Gastroesophageal sphincter (tissue), 4 donors: ENCODE results near the gene C2orf74. TPM values are rescaled to one million over a fixed set of nuclear protein-coding genes. Genes with fewer than 3 reads are reported as not detected.
A peak's percentile ranks its signal among the peaks of the same experiment; 100 is the strongest.

Experiments used
- ATAC-seq: fragments of 150-250 bp; one replicate; pipeline ENCODE4 v1.9.1; 2016; ENCODE audit warnings: mild to moderate bottlenecking, moderate library complexity
- H3K27ac ChIP-seq, 4 donors: fragments of 200-600 bp; sonication (generic) in 3 of 4; 1 replicate in 3 of 4; 2 replicates in 1 of 4; pipeline ENCODE4 v1.5.1; 2016 to 2019
- H3K27me3 ChIP-seq: fragments of 200-600 bp; sonication (generic); one replicate; pipeline ENCODE4 v1.5.1; 2019
- H3K36me3 ChIP-seq, 2 donors: fragments of 200-600 bp; sonication (generic); one replicate each; pipeline ENCODE4 v1.5.1; 2019; ENCODE audit warnings: control low read depth in 1 of 2
- H3K4me1 ChIP-seq, 3 donors: fragments of 200-600 bp; sonication (generic); 1 replicate in 2 of 3; 2 replicates in 1 of 3; pipeline ENCODE4 v1.5.1; 2016 to 2019; ENCODE audit warnings: control low read depth in 2 of 3
- H3K4me3 ChIP-seq, 2 donors: fragments of 200-600 bp; sonication (generic); one replicate each; pipeline ENCODE4 v1.5.1; 2019; ENCODE audit warnings: mild to moderate bottlenecking in 1 of 2, moderate library complexity in 1 of 2
- H3K9me3 ChIP-seq, 3 donors: fragments of 200-600 bp; sonication (generic); one replicate each; pipeline ENCODE4 v1.5.1; 2017 to 2019; ENCODE audit warnings: control low read depth in 2 of 3
- EP300 ChIP-seq: sonication (generic); formaldehyde crosslinking; IDR thresholded peaks from one replicate; pipeline ENCODE4 v1.6.1; 2017; ENCODE audit warnings: antibody characterized with exemption, mild to moderate bottlenecking
- POLR2A ChIP-seq, 2 donors: fragments of 450-650 bp; IDR thresholded peaks; one replicate each; pipeline ENCODE4 v1.6.1; 2017; ENCODE audit warnings: antibody characterized with exemption in 2 of 2, mild to moderate bottlenecking in 2 of 2, moderate library complexity in 1 of 2
- POLR2AphosphoS5 ChIP-seq: sonication (generic); formaldehyde crosslinking; IDR thresholded peaks from one replicate; pipeline ENCODE4 v1.6.1; 2017; ENCODE audit warnings: antibody characterized with exemption
- WGBS, 2 donors: methylation state at CpG; one replicate each; pipeline ENCODE4 v1.1.5; 2018; ENCODE audit warnings: low coverage in 1 of 2; 5-methylcytosine and 5-hydroxymethylcytosine counted together
- total RNA-seq, 4 donors: library from RNA; depleted of rRNA; stranded (reverse); fragments of >200 nt; gene quantifications; one replicate each; pipeline ENCODE4 v1.1.0, GENCODE V29; 2016
- TF ChIP-seq, protein P1 (sequence below), 4 experiments: fragments of 200-600 bp in 2 of 4; fragments of 450-650 bp in 2 of 4; sonication (generic) in 1 of 4; IDR thresholded peaks; one replicate each; pipeline ENCODE4 v1.5.1; 2017 to 2019; ENCODE audit warnings: antibody characterized with exemption in 4 of 4, mild to moderate bottlenecking in 2 of 4, moderate library complexity in 2 of 4

The C2orf74 gene
- total RNA-seq, 4 donors from 2014 or later: 24.0 to 41.6 (median 30.9) TPM

DNA sequence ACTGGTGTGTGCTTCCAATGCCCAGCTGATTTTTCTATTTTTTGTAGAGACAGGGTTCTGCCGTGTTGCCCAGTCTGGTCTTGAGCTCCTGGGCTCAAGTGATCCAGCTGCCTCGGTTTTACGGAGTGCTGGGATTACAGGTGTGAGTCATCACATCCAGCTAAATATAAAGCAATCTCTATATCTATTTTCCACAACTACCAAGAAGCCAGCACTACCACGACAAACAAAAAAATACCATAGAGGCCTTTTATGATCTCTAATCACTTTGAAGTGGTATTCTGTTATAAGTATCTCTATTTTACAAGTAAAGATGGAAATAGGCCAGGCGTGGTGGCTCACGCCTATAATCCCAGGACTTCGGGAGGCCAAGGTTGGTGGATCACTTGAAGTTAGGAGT lies 34.7 kb downstream of the C2orf74 start:
- H3K4me1 ChIP-seq: peaks cover 0 to 10% (median 0%) of the 10 kb centered on the region in 3 donors
- no peaks in the 10 kb centered on the region for H3K9me3 ChIP-seq
- ATAC-seq: no peak
- no peaks in the 10 kb centered on the region for H3K27me3 ChIP-seq
- H3K27ac ChIP-seq: no peak overlapping the region
- peaks cover 0 to 84% of the 10 kb centered on the region in 2 donors for H3K36me3 ChIP-seq
- no peak overlapping the region for H3K4me3 ChIP-seq
- 65 to 91% methylated on average over 6 to 7 of the region's 7 CpGs for WGBS, 2 donors
- TF ChIP-seq POLR2AphosphoS5 (no peak), POLR2A (IDR thresholded peaks at IDR 0.05) (no peak)

DNA sequence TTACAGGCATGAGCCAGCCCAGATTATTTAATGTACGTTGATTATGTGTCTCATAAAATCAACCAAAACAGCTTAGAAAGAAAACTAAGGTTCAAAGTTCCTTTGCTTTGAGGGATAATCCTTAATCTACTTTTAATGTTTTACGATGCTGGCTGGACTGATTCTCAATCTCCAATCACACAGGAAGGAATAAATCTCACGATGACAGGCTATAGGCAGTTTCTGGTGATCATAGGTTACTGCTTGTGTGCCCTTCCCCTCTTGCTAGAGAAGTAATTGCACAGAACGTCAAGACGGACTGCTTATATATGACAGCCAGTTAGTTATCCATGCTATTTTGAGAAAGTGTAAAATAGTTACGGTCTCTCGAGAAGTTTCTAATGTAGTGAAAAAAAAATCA lies 43.1 kb downstream of the C2orf74 start:
- H3K9me3 ChIP-seq: no peaks in the 10 kb centered on the region
- 90 to 98% methylated on average over 5 to 7 of the region's 7 CpGs for WGBS, 2 donors
- H3K4me1 ChIP-seq: no peaks in the 10 kb centered on the region
- ATAC-seq: no peak
- H3K36me3 ChIP-seq: peaks cover 22 to 92% of the 10 kb centered on the region in 2 donors
- no peak overlapping the region for H3K27ac ChIP-seq
- H3K27me3 ChIP-seq: no peaks in the 10 kb centered on the region
- no peak for TF ChIP-seq POLR2AphosphoS5
- TF ChIP-seq EP300: no peak
- TF ChIP-seq, protein P1, sequence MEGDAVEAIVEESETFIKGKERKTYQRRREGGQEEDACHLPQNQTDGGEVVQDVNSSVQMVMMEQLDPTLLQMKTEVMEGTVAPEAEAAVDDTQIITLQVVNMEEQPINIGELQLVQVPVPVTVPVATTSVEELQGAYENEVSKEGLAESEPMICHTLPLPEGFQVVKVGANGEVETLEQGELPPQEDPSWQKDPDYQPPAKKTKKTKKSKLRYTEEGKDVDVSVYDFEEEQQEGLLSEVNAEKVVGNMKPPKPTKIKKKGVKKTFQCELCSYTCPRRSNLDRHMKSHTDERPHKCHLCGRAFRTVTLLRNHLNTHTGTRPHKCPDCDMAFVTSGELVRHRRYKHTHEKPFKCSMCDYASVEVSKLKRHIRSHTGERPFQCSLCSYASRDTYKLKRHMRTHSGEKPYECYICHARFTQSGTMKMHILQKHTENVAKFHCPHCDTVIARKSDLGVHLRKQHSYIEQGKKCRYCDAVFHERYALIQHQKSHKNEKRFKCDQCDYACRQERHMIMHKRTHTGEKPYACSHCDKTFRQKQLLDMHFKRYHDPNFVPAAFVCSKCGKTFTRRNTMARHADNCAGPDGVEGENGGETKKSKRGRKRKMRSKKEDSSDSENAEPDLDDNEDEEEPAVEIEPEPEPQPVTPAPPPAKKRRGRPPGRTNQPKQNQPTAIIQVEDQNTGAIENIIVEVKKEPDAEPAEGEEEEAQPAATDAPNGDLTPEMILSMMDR (IDR thresholded peaks at IDR 0.05): no peak
- no peak overlapping the region for H3K4me3 ChIP-seq

DNA sequence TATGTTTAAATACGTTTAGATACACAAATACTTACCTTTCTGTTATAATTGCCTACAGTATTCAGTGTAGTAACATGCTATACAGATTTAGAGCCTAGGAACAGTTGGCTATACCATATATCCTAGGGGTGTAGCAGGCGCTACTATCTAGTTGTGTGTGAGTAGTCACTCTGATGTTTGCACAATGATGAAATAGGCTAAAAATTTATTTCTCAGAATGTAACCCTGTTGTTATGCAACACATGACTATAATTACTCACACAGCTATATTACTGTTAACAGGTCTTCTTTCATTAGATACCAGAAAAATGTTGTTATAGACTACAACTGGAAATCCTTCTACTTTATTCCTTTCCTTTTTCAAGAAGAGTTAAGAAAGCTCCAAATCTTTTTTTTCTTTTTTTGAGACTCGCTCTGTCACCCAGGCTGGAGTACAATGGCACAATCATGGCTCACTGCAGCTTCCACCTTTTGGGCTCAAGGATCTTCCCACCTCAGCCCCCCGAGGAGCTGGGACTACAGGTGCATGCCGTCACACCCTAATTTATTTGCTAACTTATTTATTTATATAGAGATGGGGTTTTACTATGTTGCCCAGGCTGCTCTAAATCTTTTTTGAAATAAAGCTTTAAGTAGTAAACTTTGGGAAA lies 48.5 kb downstream of the C2orf74 start:
- no peaks in the 10 kb centered on the region for H3K4me1 ChIP-seq
- H3K27me3 ChIP-seq: no peaks in the 10 kb centered on the region
- WGBS, 2 donors: 84 to 92% methylated on average over 3 to 5 of the region's 5 CpGs
- no peak overlapping the region for H3K27ac ChIP-seq
- no peaks in the 10 kb centered on the region for H3K9me3 ChIP-seq
- peak; percentile 82 for ATAC-seq
- H3K36me3 ChIP-seq: peaks cover 14 to 78% of the 10 kb centered on the region in 2 donors
- peak; percentile 42 for TF ChIP-seq POLR2AphosphoS5
- no peak for TF ChIP-seq POLR2A (IDR thresholded peaks at IDR 0.05)
- no peak overlapping the region for H3K4me3 ChIP-seq

DNA sequence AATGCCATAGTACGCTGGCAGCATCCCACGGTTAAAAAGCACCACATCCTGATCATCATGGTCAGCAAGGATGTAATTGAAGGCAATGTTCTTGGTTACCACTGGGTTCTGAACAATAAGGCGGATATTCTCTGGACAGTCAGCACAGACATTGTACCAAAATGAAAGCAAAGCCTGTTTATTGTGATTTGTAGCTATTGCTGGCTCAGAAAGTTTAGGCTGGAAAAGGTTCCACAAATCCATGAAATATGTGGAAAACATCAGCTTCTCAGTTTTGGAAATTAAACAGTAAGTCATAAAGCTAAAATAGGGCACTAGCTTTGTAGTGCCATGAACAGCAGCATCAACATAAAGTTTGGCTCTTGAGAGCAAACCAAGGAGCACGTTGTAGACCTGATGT lies 52.2 kb downstream of the C2orf74 start:
- Histone ChIP-seq H3K36me3 (peaks cover 0 to 73% of the 10 kb centered on the region in 2 donors), H3K27ac (no peak overlapping the region), H3K27me3 (no peaks in the 10 kb centered on the region), H3K4me3 (no peak overlapping the region), H3K4me1 (no peaks in the 10 kb centered on the region), H3K9me3 (no peaks in the 10 kb centered on the region)
- TF ChIP-seq EP300 (no peak), POLR2A (IDR thresholded peaks at IDR 0.05) (no peak), POLR2AphosphoS5 (no peak)
- TF ChIP-seq, protein P1 (IDR thresholded peaks at IDR 0.05): no peak
- 71 to 100% methylated on average over 1 to 4 of the region's 4 CpGs for WGBS, 2 donors
- ATAC-seq: no peak

Other genes starting within 250 kb of the C2orf74 start
- 10 to 100 TPM; 26.3 to 48.5 (median 42.1) TPM for gene PEX13, start 144.5 kb upstream of the C2orf74 start, total RNA-seq
- gene PUS10, start 143.9 kb upstream of the C2orf74 start, total RNA-seq: 1 to 10 TPM; 2.1 to 6.7 (median 4.4) TPM
- gene SANBR, start 96.3 kb upstream of the C2orf74 start, total RNA-seq: 1 to 10 TPM; 2.2 to 7.5 (median 5.8) TPM